HG03139 (cell line): Measurements from ENCODE around the gene FN3K.

Source experiments
- ATAC-seq: cut with Tn5 transposase; IDR thresholded peaks from one replicate; pipeline ENCODE4 v1.9.1; 2021; ENCODE audit not compliant: unreplicated experiment

Gene FN3K

DNA sequence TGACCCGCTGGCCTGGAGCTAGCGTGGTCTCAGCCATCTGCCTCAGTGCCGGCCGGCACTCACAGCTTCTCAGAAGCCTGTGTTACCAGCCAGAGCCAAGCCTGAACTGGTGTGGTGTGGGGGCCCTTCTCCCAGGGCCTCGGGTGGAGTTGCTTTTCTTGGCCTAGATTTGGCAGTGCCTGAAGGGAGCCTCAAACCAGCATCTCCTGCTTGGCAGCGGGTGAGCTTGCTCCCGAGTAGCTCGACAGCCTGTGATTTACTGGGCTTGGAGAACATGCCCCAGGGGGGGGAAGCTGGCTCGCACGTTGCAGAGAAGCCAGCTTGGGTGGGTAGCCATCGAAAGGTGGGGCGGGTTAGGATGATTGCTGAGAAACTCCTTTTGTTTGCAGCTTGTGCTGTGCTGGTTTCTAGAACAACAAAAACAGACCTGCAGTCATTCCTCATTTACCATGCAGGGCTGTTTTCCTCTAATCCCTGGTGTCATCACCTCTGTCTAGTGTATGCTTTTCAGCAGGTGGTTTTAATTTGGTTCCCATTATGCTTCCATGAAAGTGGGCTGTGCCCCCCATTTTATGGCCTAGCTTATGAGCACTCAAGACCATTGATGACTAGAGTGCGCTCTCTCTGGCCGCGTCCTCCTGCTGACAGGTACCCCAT lies 58.7 kb downstream of the FN3K start:
- no peak for ATAC-seq

DNA sequence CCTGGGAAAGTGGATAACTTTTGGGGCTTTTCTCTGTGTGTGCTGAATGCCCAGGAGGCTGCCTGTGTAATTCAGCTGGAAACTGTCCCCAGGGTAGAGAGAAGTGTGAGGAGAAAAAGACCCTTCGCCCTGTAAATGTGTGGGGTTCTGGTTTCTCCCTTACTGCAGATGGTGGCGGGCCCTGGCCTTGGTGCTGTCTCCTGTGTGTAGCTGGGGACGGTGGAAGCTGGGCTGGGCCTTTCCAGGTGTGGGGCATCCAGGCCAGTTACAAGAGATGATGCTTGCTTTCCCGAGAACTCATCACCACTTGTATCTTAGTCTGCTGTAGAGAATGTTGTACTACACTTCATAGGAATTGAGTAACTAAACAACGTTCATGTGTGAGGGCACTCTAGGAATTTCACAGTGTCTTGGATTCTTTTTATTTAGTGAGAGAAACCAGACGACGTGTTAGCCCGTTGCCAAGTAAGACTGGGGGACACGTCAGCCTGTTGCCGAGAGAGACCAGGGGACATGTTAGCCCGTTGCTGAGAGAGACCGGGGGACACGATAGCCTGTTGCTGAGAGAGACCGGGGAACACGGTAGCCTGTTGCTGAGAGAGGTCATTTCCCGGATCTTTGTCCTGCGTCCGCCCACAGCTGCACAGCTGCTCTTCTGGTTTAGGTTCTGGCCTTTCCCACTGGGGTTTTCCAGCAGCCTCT lies 59.5 kb downstream of the FN3K start:
- no peak for ATAC-seq

DNA sequence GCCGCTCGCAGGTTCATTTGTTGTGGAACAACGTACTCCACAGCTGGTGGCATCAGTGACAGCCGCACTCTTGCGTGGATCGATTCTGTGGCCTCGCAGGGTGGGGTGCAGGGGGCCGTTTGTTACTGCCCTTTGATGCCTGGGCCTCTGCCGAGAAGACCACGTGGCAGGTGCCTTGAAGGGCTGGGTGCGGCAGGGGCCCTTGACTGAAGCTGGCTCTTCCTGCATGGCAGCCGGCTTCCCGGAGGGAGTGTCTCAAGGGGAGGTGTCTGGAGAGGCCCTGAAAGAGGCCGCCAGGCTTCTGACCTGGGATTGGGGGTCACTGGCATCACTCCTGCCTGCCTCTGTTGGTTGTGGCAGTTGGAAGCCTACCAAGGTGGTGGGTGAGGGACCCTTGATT lies 60.2 kb downstream of the FN3K start:
- ATAC-seq = no peak

DNA sequence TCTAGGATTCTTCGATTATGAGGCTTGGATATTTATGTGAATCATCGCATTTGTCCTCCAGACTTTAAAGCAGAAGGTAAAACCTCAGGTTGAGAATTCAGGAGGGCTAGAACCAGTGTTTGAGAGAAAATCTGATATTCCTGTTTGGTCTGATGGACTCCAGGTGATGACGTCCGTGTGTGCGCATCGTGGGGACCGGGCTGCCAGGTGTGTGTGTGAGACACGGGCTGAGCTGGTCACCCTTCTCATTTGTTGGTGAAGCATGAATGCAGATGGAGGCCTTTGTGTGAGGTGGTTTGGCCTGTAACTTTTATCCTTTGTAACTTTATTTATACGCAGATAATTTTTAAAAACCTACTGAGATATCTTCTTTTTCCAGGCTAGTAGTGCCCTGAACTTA lies 61.6 kb downstream of the FN3K start:
- no peak for ATAC-seq

DNA sequence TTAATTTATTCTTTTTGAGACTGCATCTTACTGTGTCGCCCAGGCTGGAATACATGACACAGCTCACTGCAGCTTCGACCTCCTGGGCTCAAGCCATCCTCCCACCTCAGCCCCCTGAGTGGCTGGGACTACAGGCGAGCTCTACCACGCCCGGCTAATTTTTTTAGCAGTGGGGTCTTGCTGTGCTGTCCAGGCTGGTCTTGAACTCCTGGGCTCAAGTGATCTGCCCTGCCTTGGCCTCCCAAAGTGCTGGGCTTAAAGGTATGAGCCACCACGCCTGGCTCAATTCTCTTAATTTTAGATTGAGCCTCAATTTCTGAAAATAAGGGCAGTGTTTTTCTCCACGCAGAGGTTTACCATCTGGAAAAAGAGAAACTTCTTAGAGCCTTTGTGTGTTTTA lies 63.3 kb downstream of the FN3K start:
- no peak for ATAC-seq

DNA sequence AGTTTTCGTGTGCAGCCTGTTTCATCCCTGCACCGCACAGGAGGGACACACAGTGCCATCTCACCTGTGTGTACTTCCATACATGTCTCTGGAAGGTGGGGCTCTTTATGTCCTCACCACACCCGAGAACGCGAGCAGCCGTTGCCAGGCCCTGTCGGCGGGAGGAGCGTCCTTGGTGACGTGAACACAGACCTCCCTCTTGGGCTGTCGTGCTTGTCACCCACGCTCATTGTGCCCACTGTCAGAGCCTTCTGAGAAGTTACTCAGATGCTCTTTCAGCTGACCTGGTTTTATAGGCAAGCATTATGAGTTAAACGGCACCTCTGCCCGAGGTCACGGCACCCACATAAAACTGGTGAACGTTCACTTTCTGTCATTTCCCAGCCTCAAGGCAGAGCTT lies 64.2 kb downstream of the FN3K start:
- no peak for ATAC-seq
